DOHH2 (cell line): ENCODE results near the gene CCR7.

Experiments used
- CTCF ChIP-seq: fragments of 200-600 bp; sonication (generic); IDR thresholded peaks from one replicate; pipeline ENCODE4 v1.5.1; 2014; ENCODE audit warnings: antibody characterized with exemption, mild to moderate bottlenecking, low read depth, low read length; ENCODE audit not compliant: poor library complexity, severe bottlenecking
- EZH2phosphoT487 ChIP-seq: fragments of 200-600 bp; sonication (generic); IDR thresholded peaks from 2 replicates; pipeline ENCODE4 v1.6.1; 2017; ENCODE audit warnings: borderline replicate concordance, mild to moderate bottlenecking, antibody characterized with exemption, low read length, moderate library complexity, mixed read lengths

- TF ChIP-seq CTCF (no peak), EZH2phosphoT487 (no peak)
Measured at GRCh38 chr17:40531051-40531991, 34.0 kb downstream of the CCR7 start.
